ENCODE data around the gene EXTL2.
"Not testable (repeated sequence)": the region's sequence is repeated elsewhere in the genome, so short reads cannot be mapped to it uniquely, and the experiment has no call there.

Gene EXTL2

DNA sequence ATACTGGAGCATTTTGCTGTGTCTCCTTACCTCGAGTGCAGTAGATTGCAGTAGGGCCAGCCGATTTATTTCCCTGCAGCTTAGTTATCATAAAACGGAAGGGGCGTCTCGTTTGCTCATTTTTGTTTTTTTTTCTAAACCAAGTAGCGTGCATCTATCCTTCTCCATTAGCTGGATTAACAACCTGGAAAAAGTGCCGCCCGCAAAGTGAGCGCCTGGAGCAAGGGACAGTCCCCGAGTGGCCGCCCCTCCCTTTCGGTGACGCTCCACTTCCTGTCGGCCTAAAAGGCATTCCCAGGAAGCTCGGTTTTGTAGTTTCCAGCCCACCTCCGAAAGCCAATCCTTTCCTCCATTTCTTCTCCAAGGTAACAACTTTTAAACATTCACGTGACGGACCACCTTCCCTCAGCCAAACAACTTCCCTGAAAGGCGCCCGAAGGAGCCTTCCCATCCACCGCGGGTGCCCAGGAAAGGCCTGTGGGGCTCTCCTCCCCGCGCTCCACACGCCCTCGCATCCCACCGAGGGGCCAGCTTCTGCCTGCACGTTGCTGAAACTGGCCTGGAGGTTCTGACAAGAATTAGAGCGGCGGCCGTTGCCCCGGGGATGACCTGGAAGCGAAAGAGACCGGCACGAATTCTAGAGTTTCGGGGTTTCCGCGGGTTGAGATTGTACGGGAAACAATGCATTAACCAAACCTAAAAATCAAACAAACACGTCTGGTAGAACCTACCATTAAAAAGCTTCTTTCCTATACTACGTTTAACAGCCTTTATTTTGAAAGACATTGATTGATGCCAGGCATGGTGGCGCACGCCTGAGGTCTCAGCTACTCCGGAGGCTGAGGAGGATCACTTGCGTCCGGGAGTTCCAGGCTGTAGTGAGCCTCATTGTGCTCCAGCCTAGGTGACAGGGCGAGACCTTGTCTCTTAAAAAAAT is at the start of gene EXTL2:
Gene EXTL2 (minus strand): TSS at position 240 of the 937 bp plus-strand sequence. CDS start 6,085 bp downstream, outside the sequence.
- DNase-seq (ENCODE audit: low spot score) = peak; percentile 41

GRCh38 chr1:100943533-100943932 is 48.9 kb upstream of the EXTL2 start:
- DNase-seq (ENCODE audit: low spot score) = no peak

- no peak for DNase-seq (ENCODE audit: low spot score)
These were observed 47.8 kb upstream of the EXTL2 start for GRCh38 chr1:100942304-100943046.

DNA sequence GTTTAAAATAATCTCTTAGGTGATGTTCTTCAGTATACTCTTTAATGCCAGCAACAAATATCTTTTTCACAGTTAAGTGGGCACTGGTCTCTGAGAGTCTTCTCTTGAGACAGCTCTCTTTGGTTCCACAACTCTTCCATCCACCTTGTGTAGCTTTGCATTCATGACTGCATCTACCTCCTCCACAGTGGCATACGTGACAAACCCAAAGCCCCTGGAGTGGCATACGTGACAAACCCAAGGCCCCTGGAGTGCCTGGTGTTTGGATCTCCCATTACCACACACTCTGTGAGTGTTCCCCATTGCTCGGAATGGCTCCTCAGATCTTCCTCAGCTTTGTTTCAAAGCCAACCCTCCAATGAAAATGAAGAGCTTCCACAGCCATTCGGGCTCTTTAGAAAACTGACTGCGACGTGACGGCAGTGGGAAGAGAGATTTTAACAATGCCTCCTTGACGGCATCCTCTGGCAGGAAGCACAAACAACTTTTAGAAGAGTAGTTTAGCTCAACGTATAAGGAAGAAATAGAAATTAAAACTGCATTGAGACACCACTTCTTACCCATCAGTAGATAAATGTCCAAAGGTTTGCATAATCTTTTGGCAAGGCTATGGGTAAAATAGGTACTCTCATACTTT is 47.1 kb upstream of the EXTL2 start:
- no peak for DNase-seq (ENCODE audit: low spot score)

GRCh38 chr1:100941098-100941527 is 46.5 kb upstream of the EXTL2 start:
- no peak for DNase-seq (ENCODE audit: low spot score)

DNA sequence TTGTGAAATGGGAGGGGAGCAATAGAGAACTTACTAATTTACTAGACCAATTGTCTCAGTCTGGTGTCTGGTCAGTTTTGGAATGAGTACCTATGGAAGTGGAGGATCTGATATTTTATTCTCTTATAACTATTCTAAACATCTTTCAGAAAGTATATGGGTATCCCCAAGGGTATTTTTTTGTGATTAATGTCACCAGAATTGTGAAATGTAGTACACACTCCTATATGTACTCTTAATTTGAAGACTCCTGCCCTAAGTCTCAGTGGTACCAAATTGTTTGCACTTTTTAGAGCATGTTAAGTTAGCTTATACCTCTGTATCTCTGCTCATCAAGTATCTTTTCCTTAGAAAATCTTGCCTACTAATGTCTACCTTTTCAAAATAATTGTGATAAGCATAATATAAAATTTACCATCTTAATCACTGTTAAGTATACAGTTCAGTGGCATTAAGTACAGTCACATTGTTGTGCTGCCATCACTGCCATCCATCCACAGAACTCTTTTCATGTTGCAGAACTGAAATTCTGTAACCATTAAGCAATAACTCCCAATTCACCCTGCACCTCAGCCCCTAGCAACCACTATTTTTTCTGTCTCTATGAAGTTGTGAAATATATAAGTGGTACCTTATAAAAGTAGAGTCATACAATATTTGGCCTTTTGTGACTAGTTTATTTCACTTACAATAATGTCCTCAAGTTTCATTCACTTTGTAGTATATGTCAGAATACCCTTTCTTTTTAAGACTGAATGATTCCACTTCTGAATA is 41.7 kb upstream of the EXTL2 start:
- no peak for DNase-seq (ENCODE audit: low spot score)

- DNase-seq (ENCODE audit: low spot score) = not testable (repeated sequence)
These were observed 38.9 kb upstream of the EXTL2 start for GRCh38 chr1:100933555-100933954.

DNA sequence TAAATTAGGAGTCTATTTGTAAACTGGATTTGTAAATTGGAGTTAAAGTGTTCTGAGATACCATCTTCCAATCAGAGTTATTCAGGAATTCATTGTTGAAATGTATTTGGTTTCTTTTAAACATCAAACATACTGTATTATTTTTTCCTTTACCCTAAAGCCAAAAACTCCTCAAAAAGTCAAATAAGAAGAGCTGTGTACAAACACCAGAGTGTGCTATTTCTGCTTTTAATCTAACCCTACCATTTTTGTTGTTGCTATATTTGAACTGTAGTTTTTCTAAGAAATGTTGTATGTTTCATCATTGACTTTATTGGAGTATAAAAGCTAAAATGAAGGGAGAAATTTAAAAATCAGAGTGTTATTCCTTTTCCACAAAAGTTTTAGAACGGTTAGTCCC is 37.1 kb upstream of the EXTL2 start:
- DNase-seq (ENCODE audit: low spot score) = no peak

- DNase-seq (ENCODE audit: low spot score) = no peak
These were observed 35.9 kb upstream of the EXTL2 start for GRCh38 chr1:100930494-100930893.

DNA sequence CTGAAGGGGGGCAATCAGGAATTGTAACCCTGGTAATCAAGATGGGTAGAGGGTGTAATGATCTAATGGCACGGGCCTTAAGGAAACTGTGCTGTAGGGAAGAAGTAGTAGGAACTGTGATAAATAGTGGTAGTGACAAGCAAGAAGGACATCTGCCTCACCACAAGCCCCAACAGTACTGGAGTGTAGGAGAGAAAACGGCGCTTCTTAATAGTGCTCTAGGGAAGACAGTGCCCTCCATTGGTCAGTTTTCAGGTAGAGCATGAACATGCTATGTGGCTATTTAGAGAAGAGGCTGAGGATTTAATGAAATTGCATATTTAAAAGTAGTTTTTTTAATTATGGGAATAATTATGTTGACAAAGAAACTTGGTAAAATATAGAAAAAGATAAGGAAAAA is 33.5 kb upstream of the EXTL2 start:
- DNase-seq (ENCODE audit: low spot score) = no peak

- no peak for DNase-seq (ENCODE audit: low spot score)
These were observed 32.6 kb upstream of the EXTL2 start for GRCh38 chr1:100927276-100927675.

DNA sequence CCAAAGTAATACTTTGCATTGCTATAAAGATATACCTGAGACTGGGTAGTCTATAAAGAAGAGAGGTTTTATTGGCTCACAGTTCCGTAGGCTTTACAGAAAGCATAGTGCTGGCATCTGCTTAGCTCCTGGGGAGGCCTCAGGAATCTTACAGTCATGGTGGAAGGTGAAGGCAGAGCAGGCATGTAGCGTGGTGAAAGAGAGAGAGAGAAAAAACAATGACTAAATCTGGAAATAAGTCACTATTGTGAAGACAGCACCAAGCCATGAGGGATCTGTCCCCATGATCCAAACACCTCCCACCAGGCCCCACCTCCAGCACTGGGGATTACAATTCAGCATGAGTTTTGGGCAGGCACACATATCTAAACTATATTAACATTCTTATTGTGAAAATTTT is 31.6 kb upstream of the EXTL2 start:
- no peak for DNase-seq (ENCODE audit: low spot score)

GRCh38 chr1:100924991-100925390 is 30.3 kb upstream of the EXTL2 start:
- DNase-seq (ENCODE audit: low spot score) = no peak

GRCh38 chr1:100924212-100924611 is 29.6 kb upstream of the EXTL2 start:
- DNase-seq (ENCODE audit: low spot score) = no peak

- DNase-seq (ENCODE audit: low spot score) = peak; percentile 11
These were observed 26.6 kb upstream of the EXTL2 start for GRCh38 chr1:100921110-100921706.

GRCh38 chr1:100912019-100912418 is 17.4 kb upstream of the EXTL2 start:
- no peak for DNase-seq (ENCODE audit: low spot score)

DNA sequence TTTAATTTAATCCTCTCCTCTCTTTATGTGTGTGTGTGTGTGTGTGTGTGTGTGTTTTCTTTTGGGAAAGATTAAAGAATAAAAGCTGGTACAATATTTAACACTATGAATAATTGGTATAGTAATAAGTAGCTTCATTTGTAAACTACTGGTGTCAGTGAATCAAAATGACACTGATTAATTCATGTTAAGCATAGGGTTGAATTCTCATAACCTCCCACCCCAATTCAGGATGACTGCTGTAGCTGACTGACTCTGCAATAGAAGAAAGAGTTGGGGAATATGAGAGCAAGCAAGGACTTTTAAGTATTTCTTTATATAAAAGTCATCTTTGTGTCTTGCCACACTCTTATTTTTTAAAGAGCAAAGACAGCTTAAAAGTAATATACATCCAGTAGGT is 14.4 kb upstream of the EXTL2 start:
- DNase-seq (ENCODE audit: low spot score) = no peak

DNA sequence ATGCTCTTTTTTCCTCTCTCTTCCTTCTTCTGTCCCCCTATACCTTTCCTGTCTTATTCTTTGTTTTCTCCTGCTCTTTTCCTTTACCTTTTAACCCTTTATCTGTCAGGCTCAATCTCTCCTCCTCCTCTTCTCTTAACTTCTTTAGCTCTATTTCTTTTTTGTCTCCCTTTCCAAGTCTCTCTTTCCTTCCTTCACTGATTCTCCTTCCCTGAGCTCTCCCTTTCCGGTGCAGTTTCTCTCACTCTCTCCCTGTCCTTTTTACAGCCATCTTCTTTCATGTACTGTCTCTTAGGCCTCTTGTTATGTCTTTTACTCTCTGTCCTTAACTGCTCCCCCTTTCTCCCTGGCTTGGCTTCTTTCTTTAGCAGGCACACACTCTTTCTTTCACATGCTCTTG is 13.2 kb upstream of the EXTL2 start:
- no peak for DNase-seq (ENCODE audit: low spot score)

DNA sequence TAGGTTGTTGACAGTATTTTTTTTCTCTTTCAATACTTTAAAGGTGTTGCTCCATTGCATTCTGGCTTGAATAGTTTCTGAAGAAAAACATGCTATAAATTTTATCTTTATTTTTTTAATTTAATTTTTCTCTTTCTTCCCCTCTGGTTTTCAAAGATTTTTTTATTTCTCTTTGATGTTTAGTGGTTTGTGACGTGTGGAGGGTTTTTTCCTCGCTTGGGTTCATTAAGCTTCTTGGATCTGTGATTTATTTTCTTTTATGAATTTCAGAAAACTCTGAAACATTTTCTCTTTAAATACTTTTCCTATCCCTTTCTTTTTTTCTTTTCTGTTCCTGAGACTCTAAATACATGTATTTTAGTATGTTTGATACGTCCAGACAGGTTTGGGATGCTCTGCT is 10.5 kb upstream of the EXTL2 start:
- no peak for DNase-seq (ENCODE audit: low spot score)

DNA sequence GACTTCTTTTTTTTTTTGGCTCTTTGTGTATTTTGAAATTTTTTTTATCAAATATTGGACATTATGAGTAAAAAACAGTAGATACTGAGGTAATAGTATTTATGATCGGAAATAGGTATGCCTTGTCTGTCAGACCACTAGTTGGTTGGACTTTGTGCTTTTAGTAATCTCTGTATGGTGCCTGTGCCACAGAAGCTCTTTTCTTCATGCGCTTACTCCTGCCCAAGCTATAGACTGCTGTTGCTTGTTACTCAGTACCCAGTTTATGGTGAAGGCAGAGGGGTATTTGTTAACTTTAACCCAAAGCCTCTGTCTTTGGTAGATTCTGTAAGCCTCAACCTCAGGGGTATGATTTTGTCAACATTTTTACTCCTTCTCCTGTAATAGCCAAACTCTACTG is 9.9 kb upstream of the EXTL2 start:
- no peak for DNase-seq (ENCODE audit: low spot score)

- no peak for DNase-seq (ENCODE audit: low spot score)
These were observed 9.1 kb upstream of the EXTL2 start for GRCh38 chr1:100903777-100904176.

Data from germinal center (tissue), 1 donor.